Measurements from ENCODE around the gene ASCL1. TPM values are rescaled to one million over a fixed set of nuclear protein-coding genes. Genes with fewer than 3 reads are reported as not detected.

Gene ASCL1
- total and polyA plus RNA-seq, 9 donors, result 0.06 to 3.3 (median 0.18) TPM; not detected in 2

GRCh38 chr12:102912258-102912657 lies 45.2 kb upstream of the ASCL1 start:
- no peaks in the 10 kb centered on the region for H3K36me3 ChIP-seq
- H3K9me3 ChIP-seq, result no peaks in the 10 kb centered on the region
- no peak for DNase-seq
- no peak overlapping the region for H3K27ac ChIP-seq
- no peaks in the 10 kb centered on the region for H3K27me3 ChIP-seq
- WGBS, 3 donors, result 85 to 91% (median 85%) methylated on average over 2 of the region's 2 CpGs
- no peak overlapping the region for H3K4me3 ChIP-seq
- H3K4me1 ChIP-seq (ENCODE audit: insufficient read depth), result no peaks in the 10 kb centered on the region
- TF ChIP-seq POLR2A (IDR thresholded peaks at IDR 0.05), result no peak
- no peak for TF ChIP-seq EP300 (IDR thresholded peaks at IDR 0.05)
- TF ChIP-seq CTCF (IDR thresholded peaks at IDR 0.05), result no peak
- intact Hi-C loops (cut with DNase I), result no loop called here

GRCh38 chr12:102913453-102914226 lies 43.8 kb upstream of the ASCL1 start:
- WGBS, 3 donors, result 86 to 92% (median 87%) methylated on average over 2 of the region's 2 CpGs
- TF ChIP-seq CTCF (IDR thresholded peaks at IDR 0.05) (no peak), EP300 (IDR thresholded peaks at IDR 0.05) (no peak), POLR2A (IDR thresholded peaks at IDR 0.05) (no peak)
- no peaks in the 10 kb centered on the region for H3K4me1 ChIP-seq (ENCODE audit: insufficient read depth)
- H3K36me3 ChIP-seq, result no peaks in the 10 kb centered on the region
- H3K27me3 ChIP-seq, result no peaks in the 10 kb centered on the region
- H3K4me3 ChIP-seq, result no peak overlapping the region
- H3K9me3 ChIP-seq, result no peaks in the 10 kb centered on the region
- no peak overlapping the region for H3K27ac ChIP-seq
- DNase-seq, result no peak
- intact Hi-C loops (cut with DNase I), result no loop called here

- no peaks in the 10 kb centered on the region for H3K4me1 ChIP-seq (ENCODE audit: insufficient read depth)
- no peak for DNase-seq
- no peaks in the 10 kb centered on the region for H3K27me3 ChIP-seq
- H3K27ac ChIP-seq, result no peak overlapping the region
- intact Hi-C loops (cut with DNase I), result no loop called here
- TF ChIP-seq CTCF (IDR thresholded peaks at IDR 0.05), result no peak
- TF ChIP-seq POLR2A (IDR thresholded peaks at IDR 0.05), result no peak
- TF ChIP-seq EP300 (IDR thresholded peaks at IDR 0.05), result no peak
- WGBS, 3 donors, result 66 to 73% (median 70%) methylated on average over 5 of the region's 5 CpGs
- no peaks in the 10 kb centered on the region for H3K36me3 ChIP-seq
- no peaks in the 10 kb centered on the region for H3K9me3 ChIP-seq
- no peak overlapping the region for H3K4me3 ChIP-seq
These were observed 41.0 kb upstream of the ASCL1 start for GRCh38 chr12:102916252-102917025.

GRCh38 chr12:102917026-102917787 lies 40.3 kb upstream of the ASCL1 start, which contains the start of gene PAH:
Gene PAH (minus strand): TSS chr12:102917244. CDS start chr12:102917130, 114 bp downstream.
- Histone ChIP-seq H3K9me3 (no peaks in the 10 kb centered on the region), H3K4me1 (ENCODE audit: insufficient read depth) (no peaks in the 10 kb centered on the region), H3K27me3 (no peaks in the 10 kb centered on the region), H3K4me3 (no peak within 1 kb of the TSS), H3K27ac (no peak within 1 kb of the TSS), H3K36me3 (no peaks in the 10 kb centered on the region)
- TF ChIP-seq CTCF (IDR thresholded peaks at IDR 0.05) (no peak), EP300 (IDR thresholded peaks at IDR 0.05) (no peak), POLR2A (IDR thresholded peaks at IDR 0.05) (no peak)
- WGBS, 3 donors, result 5 to 8% (median 7%) methylated on average over 30 of the region's 30 CpGs
- DNase-seq, result peak in 2 of 5 donors; percentile 15 to 43
- intact Hi-C loops (cut with DNase I), result no loop called here

Data from ovary (tissue), 9 donors.